Endothelial cell (in vitro differentiated cells): ENCODE measurements around the gene GSTM1. TPM values are rescaled to one million over a fixed set of nuclear protein-coding genes. Genes with fewer than 3 reads are reported as not detected.
"Not testable (repeated sequence)": the region's sequence is repeated elsewhere in the genome, so short reads cannot be mapped to it uniquely, and the experiment has no call there.

Experiments used
- DNase-seq: peaks from one replicate; pipeline ENCODE4 v3.0.0; 2021; ENCODE audit warnings: low spot score
- H3K27ac Mint-ChIP-seq: one replicate; pipeline ENCODE4 v1.8.0; 2021; ENCODE audit warnings: mixed read lengths, inconsistent platforms; ENCODE audit not compliant: unreplicated experiment
- H3K27me3 Mint-ChIP-seq: one replicate; pipeline ENCODE4 v1.8.0; 2021; ENCODE audit warnings: mild to moderate bottlenecking, moderate library complexity, mixed read lengths, inconsistent platforms; ENCODE audit not compliant: unreplicated experiment
- H3K36me3 Mint-ChIP-seq: one replicate; pipeline ENCODE4 v1.8.0; 2021; ENCODE audit warnings: mild to moderate bottlenecking, low read depth, mixed read lengths, inconsistent platforms; ENCODE audit not compliant: unreplicated experiment
- H3K4me1 Mint-ChIP-seq: one replicate; pipeline ENCODE4 v1.8.0; 2021; ENCODE audit warnings: mild to moderate bottlenecking, mixed read lengths, inconsistent platforms; ENCODE audit not compliant: unreplicated experiment
- H3K4me3 Mint-ChIP-seq: one replicate; pipeline ENCODE4 v1.8.0; 2021; ENCODE audit warnings: mild to moderate bottlenecking, mixed read lengths, inconsistent platforms; ENCODE audit not compliant: unreplicated experiment
- H3K9me3 Mint-ChIP-seq: one replicate; pipeline ENCODE4 v1.8.0; 2021; ENCODE audit warnings: mixed read lengths, inconsistent platforms; ENCODE audit not compliant: unreplicated experiment
- total RNA-seq: library from RNA; stranded (reverse); fragmentation: NEBNext Ultra II Directional; extraction: Animal tissue kit (Norgen Biotek cat#: 25700); gene quantifications from one replicate; pipeline ENCODE4 v1.2.1, GENCODE V29; 2021; ENCODE audit not compliant: unreplicated experiment
- TF ChIP-seq, protein P1 (sequence below): fragments of 200-600 bp; sonication (generic); IDR thresholded peaks from one replicate; pipeline ENCODE4 v1.5.0; 2021; ENCODE audit warnings: antibody characterized with exemption; ENCODE audit not compliant: unreplicated experiment

GSTM1 gene
- total RNA-seq, 1 donor from 2014 or later, result not detected

DNA sequence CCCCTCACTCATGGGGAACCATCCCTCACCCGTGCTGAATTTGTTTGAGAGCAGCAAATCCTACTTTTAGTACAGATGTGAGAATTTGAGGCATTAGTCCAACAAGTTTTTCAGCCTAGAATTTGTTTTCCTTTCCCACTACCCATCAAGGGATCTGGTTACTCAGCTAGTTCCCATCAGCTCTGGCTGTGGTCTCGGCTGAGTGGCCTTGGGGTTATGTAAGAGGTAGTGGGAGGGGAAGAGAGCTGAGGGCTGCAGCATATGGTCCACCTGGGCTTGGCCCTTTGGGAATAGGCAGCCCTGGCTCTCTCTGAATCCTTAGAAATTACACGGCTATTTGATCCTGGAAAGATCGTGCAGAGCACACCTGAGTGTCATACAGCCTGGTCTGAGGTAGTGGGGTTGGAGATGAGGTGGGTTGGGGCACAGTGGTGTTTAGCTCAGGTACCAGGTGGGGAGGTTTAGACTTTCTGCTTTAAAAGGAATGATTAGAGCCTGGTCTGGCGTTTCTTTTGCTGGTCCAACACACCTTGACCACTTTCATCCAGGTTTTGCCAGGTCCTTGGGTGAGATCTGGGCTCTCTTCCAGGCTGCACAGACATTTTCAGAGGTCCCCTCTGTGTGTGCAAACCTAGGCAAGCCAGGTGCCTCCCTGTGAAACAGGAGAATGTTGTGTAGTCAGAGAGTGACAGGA is 27.5 kb upstream of the GSTM1 start:
- no peak for DNase-seq
- peaks cover 13% of the 10 kb centered on the region for H3K4me1 Mint-ChIP-seq
- TF ChIP-seq, protein P1, sequence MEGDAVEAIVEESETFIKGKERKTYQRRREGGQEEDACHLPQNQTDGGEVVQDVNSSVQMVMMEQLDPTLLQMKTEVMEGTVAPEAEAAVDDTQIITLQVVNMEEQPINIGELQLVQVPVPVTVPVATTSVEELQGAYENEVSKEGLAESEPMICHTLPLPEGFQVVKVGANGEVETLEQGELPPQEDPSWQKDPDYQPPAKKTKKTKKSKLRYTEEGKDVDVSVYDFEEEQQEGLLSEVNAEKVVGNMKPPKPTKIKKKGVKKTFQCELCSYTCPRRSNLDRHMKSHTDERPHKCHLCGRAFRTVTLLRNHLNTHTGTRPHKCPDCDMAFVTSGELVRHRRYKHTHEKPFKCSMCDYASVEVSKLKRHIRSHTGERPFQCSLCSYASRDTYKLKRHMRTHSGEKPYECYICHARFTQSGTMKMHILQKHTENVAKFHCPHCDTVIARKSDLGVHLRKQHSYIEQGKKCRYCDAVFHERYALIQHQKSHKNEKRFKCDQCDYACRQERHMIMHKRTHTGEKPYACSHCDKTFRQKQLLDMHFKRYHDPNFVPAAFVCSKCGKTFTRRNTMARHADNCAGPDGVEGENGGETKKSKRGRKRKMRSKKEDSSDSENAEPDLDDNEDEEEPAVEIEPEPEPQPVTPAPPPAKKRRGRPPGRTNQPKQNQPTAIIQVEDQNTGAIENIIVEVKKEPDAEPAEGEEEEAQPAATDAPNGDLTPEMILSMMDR, result no peak
- H3K4me3 Mint-ChIP-seq, result no peak overlapping the region
- H3K9me3 Mint-ChIP-seq, result no peaks in the 10 kb centered on the region
- peaks cover 5% of the 10 kb centered on the region for H3K36me3 Mint-ChIP-seq
- no peak overlapping the region for H3K27ac Mint-ChIP-seq
- H3K27me3 Mint-ChIP-seq, result peaks cover 8% of the 10 kb centered on the region

- H3K4me3 Mint-ChIP-seq, H3K36me3 Mint-ChIP-seq, H3K27ac Mint-ChIP-seq, DNase-seq, H3K27me3 Mint-ChIP-seq, H3K9me3 Mint-ChIP-seq: not testable (repeated sequence)
- peaks cover 13% of the 10 kb centered on the region for H3K4me1 Mint-ChIP-seq
Observed at GRCh38 chr1:109660691-109661026, 27.0 kb upstream of the GSTM1 start.

GRCh38 chr1:109661391-109661790 is 26.2 kb upstream of the GSTM1 start:
- H3K9me3 Mint-ChIP-seq, result no peaks in the 10 kb centered on the region
- H3K4me1 Mint-ChIP-seq, result peaks cover 13% of the 10 kb centered on the region
- peaks cover 5% of the 10 kb centered on the region for H3K36me3 Mint-ChIP-seq
- DNase-seq, result no peak
- no peak overlapping the region for H3K4me3 Mint-ChIP-seq
- no peak overlapping the region for H3K27ac Mint-ChIP-seq
- peaks cover 8% of the 10 kb centered on the region for H3K27me3 Mint-ChIP-seq
- TF ChIP-seq, protein P1, result no peak

GRCh38 chr1:109664671-109665070 is 22.9 kb upstream of the GSTM1 start:
- Mint-ChIP-seq H3K27ac (no peak overlapping the region), H3K9me3 (no peaks in the 10 kb centered on the region), H3K4me1 (peaks cover 6% of the 10 kb centered on the region), H3K27me3 (peaks cover 2% of the 10 kb centered on the region), H3K36me3 (no peaks in the 10 kb centered on the region), H3K4me3 (no peak overlapping the region)
- TF ChIP-seq, protein P1, result no peak
- DNase-seq, result no peak

DNA sequence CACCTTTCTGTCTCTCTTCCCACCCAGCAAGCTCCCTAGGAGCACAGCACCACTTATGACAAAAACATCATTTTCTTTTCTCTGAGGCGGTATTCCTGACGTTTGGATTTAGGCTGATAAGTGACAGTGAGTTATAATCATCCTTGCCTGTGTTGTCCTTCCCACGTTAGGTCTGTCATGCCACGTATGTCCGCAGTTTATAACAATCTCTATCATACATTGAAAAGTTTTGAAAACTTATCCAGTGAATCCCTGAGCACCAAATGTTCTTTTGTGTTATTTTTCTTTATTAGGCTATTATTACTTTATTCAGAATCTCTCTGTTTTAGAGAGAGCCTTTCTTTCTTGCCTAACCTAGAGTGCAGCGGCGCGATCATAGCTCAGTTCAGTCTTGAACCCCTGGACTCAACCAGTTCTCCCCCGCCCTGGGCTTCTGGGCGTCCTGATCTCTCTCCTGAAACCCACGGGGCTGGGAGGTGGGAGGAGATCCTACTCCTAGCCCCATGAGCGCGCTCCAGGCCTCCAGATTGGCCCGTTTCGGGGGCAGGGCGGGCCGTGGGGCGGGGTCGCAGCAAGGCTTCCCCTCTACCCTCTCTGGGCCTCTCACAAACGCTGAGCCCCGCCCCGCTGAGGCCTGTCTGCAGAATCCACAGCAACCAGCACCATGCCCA is 20.0 kb upstream of the GSTM1 start, which contains the start of gene GSTM2:
GSTM2 (plus strand) TSS at position 606 of the 671 bp plus-strand sequence; CDS start at position 665, 59 bp downstream.
- Mint-ChIP-seq H3K27me3 (no peaks in the 10 kb centered on the region), H3K27ac (no peak within 1 kb of the TSS)
- TF ChIP-seq, protein P1, result no peak

More for the DNA sequence above, 20.0 kb upstream of the GSTM1 start, which contains the start of gene GSTM2:
- DNase-seq, result peak; percentile 83
- H3K4me1 Mint-ChIP-seq, result peaks cover 6% of the 10 kb centered on the region
- H3K36me3 Mint-ChIP-seq, result peaks cover 7% of the 10 kb centered on the region
- H3K4me3 Mint-ChIP-seq, result peak within 1 kb of the TSS; percentile 73
- H3K9me3 Mint-ChIP-seq, result no peaks in the 10 kb centered on the region
